ENCODE data around the gene VKORC1.
"Not testable (repeated sequence)": the region's sequence is repeated elsewhere in the genome, so short reads cannot be mapped to it uniquely, and the experiment has no call there.

The VKORC1 gene

GRCh38 chr16:31106509-31107464 lies 12.2 kb upstream of the VKORC1 start:
- no peak for DNase-seq

DNA sequence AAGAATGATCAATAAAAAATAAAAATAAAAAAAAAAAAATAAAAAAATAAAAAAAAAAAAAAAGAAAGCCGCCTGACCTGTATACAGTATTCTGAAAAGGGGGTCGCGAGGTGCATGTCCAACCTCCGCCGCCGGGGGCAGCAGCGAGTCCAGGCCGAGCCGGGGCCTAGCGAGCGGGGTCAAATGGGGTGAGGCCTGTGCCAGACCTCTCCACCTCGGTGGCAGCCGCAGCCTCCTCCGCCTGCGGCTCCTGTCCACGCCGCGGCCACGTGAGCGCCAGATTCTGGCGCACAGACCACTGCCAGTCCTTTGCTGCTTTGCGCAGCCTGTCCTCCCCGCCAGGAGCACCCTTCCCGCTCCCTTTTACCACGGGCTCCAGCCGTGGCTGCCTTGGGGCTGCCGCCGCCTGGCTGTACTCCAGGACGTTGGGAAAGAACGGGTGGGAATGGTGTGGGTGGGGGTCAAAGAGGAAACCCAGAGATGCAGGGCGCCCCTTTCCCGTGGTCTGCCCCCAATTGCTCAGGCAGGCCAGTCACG lies 11.1 kb upstream of the VKORC1 start:
- DNase-seq, result peak; percentile 79

- DNase-seq, result not testable (repeated sequence)
Measured at GRCh38 chr16:31100876-31101641, 6.5 kb upstream of the VKORC1 start.

GRCh38 chr16:31099860-31100638 lies 5.5 kb upstream of the VKORC1 start:
- DNase-seq, result no peak

- DNase-seq, result peak; percentile 34
Measured at GRCh38 chr16:31094088-31094423, 541 bp downstream of the VKORC1 start.

DNA sequence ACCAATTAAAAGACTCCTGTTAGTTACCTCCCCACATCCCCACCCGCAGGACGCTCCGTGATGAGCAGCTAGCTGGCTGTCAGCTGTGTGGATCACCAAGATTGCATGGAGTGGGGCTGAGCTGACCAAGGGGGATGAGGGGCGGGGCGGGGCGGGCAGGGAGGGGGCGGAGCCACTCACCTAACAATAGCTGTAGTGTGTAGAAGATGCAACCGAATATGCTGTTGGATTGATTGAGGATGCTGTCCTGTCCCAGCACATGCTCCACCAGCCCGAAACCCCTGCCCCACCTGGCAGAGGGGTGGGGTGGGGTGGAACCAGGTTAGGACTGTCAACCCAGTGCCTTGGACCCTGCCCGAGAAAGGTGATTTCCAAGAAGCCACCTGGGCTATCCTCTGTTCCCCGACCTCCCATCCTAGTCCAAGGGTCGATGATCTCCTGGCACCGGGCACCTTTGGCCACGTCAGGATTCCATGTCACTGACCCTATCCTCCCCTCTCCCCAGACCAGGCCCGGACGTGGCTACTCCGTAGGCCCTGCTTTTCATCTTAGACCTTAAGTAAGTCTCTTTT lies 1.4 kb downstream of the VKORC1 start:
- peak; percentile 57 for DNase-seq

GRCh38 chr16:31092330-31092729 lies 2.3 kb downstream of the VKORC1 start:
- DNase-seq, result peak; percentile 18

- no peak for DNase-seq
Measured at GRCh38 chr16:31090540-31090939, 4.1 kb downstream of the VKORC1 start.

DNA sequence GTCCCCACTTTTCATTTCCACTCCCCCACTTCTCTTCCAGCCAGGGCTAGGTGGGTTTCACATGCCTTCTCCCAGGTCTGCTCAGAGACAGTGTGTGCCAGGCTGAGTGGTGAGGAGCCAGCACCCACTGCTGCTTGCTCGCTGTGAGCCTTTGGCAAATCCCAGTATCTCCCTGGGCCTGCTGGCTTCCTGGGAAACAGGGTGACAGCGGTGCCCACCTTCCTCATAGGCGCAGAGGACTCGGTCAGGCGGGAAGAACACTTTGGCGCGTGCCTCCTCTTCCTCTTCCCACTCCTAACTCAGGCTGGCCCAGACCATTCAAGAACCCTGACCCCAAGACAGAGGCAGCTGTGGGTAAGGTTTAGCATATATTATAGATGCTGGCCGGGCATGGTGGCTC lies 5.4 kb downstream of the VKORC1 start:
- DNase-seq, result no peak

GRCh38 chr16:31088459-31089183 lies 6.0 kb downstream of the VKORC1 start, which contains the start of gene PRSS53:
Gene PRSS53 (minus strand): TSS chr16:31088943. CDS start chr16:31088809, 134 bp downstream.
- no peak for DNase-seq

- DNase-seq, result no peak
Measured at GRCh38 chr16:31087971-31088370, 6.6 kb downstream of the VKORC1 start.

DNA sequence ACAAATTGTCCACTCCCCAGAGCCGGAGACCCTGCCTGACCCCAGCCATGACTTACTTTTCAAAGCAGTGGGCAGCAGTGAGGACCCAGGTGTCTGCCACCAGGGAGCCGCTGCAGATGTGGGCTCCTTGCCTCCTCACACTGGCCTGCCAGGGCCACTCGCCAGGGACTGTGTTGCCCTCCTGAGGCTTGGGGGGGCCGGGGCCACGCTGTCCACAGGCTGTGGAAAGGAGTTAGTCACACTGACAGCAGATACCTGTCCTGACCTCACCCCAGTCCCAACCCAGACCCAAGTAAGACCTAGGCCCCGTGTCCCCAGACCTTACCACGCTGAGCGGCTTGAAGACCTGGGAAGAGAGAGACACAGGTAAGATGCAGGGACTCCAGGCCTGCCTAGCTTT lies 7.1 kb downstream of the VKORC1 start:
- no peak for DNase-seq

GRCh38 chr16:31086629-31086906 lies 8.0 kb downstream of the VKORC1 start:
- no peak for DNase-seq

- DNase-seq, result peak; percentile 84
Measured at GRCh38 chr16:31085873-31086628, 8.5 kb downstream of the VKORC1 start.

DNA sequence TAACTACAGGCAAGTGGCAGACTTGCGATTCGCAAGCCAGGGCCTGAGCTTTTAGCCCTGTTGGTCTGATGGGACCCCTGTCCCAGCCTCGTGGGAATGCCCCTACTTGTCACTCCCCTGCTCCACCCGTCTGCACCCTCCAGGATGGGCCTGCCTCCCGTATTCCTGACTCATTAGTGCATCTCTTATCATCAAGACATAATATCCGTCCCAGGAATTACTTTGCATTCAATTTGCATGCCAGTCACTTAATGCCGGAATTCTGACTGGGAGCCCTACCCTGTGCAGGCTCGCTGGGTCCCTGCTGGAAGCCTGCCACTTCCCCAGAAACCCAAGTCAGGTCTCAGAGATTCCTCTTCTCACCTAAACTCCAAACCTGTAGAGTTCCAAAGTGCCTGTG lies 9.2 kb downstream of the VKORC1 start:
- DNase-seq, result no peak

GRCh38 chr16:31084584-31085302 lies 9.9 kb downstream of the VKORC1 start:
- peak; percentile 47 for DNase-seq

GRCh38 chr16:31083981-31084380 lies 10.6 kb downstream of the VKORC1 start:
- no peak for DNase-seq

GRCh38 chr16:31083556-31083955 lies 11.0 kb downstream of the VKORC1 start:
- no peak for DNase-seq

- DNase-seq, result no peak
Measured at GRCh38 chr16:31083081-31083480, 11.5 kb downstream of the VKORC1 start.

- DNase-seq, result no peak
Measured at GRCh38 chr16:31082368-31083045, 12.1 kb downstream of the VKORC1 start.
